ENCODE results near the gene ADGRV1.

GRCh38 chr5:91140657-91141056 is 582.1 kb downstream of the ADGRV1 start:
- TF ChIP-seq, protein P1, sequence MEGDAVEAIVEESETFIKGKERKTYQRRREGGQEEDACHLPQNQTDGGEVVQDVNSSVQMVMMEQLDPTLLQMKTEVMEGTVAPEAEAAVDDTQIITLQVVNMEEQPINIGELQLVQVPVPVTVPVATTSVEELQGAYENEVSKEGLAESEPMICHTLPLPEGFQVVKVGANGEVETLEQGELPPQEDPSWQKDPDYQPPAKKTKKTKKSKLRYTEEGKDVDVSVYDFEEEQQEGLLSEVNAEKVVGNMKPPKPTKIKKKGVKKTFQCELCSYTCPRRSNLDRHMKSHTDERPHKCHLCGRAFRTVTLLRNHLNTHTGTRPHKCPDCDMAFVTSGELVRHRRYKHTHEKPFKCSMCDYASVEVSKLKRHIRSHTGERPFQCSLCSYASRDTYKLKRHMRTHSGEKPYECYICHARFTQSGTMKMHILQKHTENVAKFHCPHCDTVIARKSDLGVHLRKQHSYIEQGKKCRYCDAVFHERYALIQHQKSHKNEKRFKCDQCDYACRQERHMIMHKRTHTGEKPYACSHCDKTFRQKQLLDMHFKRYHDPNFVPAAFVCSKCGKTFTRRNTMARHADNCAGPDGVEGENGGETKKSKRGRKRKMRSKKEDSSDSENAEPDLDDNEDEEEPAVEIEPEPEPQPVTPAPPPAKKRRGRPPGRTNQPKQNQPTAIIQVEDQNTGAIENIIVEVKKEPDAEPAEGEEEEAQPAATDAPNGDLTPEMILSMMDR (IDR thresholded peaks at IDR 0.05), result no peak
- TF ChIP-seq POLR2A (IDR thresholded peaks at IDR 0.05), result no peak

All from Peyer's patch (tissue), 4 donors.